CD4-positive, alpha-beta T cell treated with Interleukin-15 for 1 hour (primary cell): Measurements from ENCODE around the gene JAKMIP3.

Source experiments
- DNase-seq: peaks from one replicate; pipeline ENCODE4 v3.0.0-alpha.2; 2020

The JAKMIP3 gene

DNA sequence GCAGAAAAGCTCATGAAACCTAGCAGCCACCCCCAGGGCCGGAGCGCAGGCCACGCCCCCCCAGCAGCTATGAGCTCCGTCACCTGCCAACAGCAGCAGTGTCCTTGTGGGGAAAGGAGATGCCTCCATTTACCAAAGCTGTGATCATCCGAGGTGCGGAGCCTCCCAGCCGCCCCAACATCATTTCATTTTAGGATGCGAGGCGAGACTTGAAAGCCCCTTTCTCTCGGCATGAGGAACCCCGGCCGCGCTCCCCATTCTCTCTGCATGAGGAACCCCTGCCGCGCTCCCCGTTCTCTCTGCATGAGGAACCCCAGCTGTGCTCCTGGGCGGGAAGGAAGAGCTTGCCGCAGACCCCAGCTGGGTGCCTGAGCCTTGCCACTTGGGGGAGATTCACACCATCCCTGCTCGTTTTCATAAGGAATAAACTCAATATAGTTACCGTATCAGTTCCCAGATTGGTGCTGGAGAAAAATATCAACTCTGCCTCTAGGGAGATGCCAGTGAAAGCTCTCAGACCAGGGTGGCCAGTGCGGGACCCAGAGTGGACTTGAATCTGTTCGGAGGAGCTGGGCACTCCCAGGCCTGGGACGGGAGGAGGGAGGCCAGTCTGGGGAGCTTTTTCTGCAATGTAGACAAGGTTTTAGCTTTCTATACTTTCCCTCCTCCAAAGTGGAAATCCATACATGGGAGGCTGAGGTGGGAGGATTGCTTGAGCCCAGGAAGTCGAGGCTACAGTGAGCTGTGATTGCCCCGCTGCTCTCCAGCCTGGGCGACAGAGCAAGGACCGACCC lies 35.0 kb downstream of the JAKMIP3 start:
- DNase-seq: no peak

DNA sequence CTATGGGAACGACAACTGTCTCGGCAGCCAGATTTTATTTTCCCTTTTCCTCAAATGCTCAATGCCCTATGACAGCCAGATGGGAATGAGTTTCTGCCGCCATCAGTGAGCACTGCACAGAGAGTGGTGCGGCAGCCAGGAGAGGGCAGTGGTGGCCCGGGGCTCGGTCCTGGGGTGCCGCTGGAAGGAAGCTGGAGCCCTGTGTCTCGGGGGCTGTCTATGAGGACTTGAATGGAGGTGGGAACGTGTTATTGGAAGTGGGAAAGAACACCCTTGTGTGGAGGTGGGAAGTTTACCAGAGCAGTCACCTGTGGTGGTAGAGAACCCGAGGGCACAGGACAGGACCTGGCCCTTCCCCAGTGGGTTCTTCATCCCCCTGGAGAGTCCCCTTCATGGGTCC lies 35.8 kb downstream of the JAKMIP3 start:
- no peak for DNase-seq

DNA sequence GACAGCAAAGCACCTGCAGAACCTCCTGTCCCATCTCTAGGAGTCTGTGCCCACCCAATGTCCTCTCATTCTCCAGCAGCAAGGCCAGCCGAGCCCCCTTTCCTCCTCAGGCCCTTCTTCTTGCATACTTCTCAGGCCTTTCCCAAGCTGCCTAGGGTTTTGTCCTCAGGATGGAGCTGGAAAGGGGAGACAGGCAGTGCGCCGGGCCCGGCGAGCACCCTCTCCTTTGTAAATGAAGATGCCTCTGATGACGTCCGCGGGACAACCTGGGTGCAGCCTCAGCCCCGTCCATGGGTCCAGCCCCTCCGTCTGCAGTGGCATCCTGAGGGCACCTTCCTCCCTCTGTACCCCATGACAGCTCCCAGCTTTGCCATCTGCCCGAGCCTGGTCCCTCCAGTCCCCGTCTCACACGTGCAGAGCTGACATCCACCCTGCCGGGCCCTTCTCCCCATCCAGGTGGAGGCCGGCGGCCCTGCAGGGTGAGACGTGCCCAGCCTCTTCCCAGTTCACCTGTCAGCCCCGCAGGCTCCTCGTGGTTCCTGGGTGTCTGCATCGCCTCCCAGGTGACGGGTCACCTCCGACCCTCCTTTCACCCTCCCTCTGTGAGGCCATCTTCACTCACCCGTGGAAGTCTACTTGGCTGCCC lies 36.4 kb downstream of the JAKMIP3 start:
- DNase-seq: no peak

DNA sequence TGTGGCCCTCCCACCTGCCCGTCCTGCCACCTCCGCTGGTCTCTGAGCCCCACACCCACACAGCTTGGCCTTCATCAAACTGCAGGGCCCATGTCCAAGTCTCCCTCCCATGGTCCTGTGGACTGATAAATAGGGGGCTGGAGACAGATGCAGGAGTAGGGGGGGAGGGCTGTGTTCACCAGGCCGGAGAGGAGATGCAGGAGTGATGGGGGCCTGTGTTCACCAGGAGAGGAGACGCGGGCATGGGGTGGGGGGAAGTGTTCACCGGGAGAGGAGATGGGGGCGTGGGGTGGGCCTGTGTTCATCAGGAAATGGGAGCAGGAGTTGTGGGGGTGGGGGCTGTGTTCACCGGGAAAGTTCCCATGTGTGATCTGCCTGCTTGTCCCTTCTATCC lies 37.0 kb downstream of the JAKMIP3 start:
- no peak for DNase-seq

DNA sequence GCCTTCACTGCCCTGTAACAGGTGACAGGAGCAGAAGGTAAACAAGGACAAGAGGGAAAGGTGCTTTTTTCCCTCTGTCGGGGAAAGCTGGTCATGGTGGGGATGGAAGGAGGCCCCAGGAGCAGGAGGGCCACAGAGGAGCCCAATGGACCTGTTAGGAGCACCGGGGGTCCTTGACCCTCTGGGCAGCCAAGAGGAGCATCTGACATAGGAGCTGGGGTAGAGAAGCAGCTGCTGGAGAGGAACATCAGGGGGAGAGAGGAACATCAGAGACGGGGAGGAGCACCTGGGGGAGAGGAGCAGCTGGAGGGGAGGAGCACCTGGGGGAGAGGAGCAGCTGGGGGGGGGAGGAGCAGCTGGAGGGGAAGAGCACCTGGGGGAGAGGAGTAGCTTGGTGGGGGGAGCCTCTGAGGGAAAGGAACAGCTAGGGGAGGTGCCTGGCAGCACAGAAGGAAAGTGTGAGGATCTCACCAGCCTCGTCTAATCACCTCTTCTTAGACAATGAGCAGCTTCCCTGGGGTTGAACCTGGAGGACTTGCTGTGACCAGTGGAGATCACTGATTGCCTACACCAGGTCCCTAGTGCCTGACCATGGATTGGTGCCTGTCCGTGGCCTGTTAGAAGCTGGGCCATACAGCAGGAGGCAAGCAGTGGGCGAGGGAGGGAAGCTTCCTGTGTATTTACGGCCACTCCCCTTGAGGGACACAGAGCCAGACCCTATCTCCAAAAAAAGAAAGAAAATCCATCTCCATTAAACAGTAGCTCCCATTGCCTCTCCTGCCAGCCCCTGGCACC lies 37.6 kb downstream of the JAKMIP3 start:
- no peak for DNase-seq

DNA sequence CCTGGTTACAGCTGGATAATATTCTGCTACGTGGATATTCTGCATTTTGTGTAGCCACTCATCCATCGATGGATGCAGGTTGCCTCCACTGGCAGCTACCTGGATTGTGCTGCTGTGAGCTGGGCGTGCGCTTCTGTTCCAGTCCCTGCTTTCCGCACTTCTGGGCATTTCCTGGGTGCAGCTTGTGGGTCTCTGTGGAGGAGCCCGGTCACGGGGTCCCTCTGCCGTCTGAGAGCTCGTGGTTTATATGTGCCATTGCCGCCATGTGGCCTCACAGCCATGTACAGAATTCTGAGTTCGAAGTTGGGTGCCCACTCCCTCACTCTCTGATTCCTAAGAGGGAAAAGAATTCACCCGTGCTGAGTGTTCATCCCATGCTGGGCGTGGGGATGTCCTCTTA lies 38.3 kb downstream of the JAKMIP3 start:
- DNase-seq: no peak

DNA sequence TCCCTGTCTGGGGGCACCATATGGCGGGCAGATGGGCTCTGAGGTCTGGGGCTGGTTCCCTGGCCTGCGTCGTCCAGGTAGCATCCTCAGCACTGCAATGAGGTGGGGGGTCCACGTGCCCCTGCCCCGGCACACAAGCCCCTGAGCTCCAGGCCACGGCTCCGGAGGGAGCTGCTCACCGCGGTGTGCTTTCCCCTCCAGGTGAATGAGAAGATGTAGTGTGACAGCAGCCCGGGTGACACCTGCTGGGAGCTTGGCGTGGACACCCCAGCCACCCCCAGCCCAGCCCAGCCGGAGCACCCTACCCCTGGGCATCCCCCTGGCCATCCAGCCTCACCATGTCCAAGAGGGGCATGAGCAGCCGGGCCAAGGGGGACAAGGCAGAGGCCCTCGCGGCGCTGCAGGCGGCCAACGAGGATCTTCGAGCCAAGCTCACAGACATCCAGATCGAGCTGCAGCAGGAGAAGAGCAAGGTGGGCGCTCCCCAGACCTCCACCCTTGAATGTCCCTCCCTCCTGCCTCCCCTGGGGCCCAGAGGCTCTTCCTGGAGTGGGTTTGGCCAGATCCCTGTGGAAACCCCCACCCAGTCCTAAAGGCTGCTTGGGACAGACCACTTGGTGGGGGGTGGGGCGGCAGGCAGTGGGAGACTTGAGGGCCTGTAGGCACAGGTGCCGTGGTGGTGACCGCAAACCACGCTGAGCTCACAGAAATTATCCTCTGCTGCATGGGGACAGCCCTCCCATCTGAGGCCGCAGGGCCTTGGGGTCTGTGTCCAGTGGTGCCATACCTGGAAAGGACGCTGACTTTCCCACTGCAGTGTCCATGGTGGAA lies 38.9 kb downstream of the JAKMIP3 start:
- DNase-seq: no peak

DNA sequence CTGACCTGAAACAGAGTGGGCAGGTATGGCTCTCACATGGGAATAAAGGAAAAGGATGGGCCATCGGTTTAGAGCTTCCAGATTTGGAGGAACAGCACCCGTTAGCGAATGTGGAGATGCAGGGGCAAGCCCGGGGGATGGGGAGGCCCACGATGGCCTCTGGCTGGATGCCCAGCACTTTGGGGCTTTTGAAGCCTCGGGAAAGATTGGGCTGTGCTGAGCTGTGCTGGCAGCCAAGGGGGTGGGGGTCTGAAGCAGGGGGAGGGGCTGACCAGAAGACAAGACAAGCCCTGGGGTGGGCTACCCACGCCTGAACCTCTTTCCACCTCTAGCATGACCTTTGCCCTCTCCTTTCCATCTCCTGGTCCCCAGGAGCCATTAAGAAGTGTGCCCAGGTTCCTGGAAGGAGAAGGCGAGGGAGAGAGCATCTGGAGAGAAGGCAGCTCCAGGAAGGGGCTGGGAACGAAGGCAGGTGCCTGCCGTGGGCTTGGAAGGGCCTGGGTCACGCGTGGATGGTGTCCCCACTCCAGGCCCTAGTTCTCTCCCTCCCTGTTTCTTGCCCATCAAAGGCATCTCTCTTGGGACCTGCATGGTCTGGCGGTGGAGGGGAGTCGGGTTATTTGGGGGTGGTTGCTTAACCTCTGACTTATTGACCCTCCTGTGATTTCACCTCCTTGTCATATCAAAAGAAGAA lies 39.7 kb downstream of the JAKMIP3 start:
- DNase-seq: no peak

DNA sequence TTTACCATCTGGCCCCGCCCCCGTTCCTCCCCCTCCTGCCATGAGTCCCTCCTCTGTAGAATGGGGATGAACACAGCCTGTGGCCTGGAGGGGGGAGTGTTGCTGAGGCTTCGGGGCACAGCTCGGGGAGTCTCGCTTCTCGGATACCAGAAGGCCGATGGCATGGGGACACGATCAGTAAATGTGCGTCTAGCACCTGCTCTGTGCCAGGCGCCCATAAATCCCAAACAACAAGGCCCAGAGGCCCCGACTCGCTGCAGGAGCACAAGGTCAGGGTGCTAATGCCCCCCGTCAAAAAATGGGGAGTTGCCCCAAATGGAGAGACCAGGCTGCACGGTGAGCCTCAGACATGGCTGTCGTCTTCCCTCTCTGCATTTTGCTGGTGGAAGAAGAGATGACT lies 40.7 kb downstream of the JAKMIP3 start:
- no peak for DNase-seq

DNA sequence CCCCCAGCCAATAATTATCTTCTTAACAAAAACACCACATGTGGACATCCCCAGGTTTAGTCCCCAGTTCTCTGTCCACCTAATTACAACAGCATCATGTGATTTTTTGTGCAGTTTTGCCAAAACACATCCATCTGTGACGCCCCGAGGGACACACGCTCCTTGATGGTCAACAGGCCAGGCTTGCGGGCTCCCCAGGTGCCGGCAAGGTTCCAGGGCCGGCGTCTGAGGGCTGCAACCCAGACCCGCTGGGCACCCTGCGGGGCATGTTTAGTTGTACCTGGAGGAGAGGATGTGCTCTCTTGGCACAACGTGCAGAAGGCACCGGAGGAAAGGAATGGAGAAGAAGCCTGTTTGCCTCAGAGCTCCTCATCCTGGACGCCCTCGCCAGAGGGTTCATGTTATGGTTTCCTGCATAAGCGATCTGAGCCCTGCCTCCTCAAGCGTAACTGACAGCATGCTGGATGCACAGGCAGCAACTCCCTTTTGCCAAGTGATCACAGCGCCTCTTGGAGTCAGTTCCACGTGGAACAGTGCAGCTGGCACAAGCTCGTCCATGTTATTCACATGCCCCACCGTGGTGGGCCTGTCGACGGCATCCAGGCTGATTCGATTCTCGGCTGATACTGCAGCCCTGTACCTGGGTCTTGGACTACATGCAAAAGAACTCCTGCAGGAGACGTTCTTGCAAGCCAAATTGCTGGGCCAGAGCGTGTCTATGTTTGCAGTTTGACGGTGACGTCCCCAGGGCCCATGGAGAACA lies 41.6 kb downstream of the JAKMIP3 start:
- DNase-seq: no peak

DNA sequence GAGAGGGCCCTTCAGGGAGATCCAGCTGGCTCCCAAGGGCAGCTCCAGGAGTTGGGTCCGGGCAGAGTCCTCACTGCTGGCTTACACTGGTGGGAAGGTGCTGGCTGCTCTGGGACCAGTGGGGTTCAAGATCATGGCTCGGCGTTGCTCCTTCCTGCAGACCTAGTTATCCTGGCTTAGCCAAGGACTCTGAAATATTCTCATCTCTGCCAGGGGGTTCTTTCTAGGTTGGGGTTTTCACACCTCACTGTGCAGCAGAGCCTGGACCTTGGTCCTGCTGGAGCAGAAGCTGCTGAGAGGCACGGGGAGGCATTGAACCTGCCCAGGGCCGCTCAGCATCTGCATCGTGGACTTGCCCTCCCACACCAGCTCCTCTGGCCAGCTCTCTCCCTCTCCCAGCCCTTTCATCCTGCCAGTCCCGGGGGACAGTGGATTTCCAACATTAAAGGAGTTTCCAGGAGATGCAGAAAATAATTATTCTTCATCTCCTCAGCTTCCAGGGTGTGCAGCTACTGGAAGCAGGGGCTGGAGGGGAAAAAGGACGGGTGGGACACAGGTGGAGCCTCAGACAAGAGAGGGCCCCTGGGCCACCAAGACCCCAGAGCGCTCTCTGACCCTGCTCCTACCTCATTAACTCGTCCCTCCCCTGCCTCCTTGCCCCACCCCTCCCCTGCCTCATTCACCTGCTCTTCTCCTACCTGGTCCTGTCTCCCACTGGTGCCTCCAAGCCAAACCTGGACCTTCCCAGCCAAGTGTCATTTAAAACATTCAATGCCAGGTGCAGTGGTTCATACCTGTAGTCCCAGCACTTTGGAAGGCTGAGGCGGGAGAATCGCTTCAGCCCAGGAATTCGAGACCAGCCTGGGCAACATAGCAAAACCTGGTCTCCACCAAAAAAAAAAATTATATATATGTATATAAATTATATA lies 42.5 kb downstream of the JAKMIP3 start:
- DNase-seq: no peak

DNA sequence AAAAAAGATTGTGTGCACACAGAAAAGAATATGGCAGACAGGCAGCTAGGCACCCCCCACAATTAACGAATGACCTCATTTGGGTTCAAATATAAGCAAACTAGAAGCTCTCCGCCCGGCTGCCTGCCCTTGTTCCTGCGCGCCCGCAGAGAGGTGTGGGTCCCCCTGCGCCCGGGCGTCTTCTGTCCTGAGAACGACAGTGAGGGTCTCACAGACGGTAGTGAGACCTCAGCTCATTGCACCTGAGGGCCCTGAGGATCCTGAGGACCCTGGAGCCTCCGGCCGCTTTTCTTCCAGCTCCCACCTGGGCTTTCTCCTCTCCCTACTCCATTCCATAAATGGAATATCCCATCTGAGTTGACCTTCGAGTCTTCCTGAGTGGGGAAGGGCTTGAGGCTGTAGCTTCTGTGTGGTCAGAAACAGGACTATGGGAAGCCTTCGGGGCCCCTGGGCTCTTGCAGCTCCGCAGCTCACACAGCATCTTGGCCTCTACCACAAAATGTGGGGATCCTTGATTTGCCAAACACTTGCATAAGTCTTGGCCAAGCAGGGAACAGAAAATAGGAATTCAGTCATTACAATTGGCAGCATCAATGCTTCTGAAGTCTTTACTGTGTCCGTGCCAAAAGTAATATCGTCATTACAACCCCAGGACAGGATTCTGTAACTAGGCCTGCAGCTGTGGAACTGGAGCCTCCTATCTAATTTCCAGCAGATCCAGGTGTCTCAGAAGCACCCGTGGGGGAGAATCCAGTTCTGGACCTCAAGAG lies 43.8 kb downstream of the JAKMIP3 start:
- DNase-seq: no peak

DNA sequence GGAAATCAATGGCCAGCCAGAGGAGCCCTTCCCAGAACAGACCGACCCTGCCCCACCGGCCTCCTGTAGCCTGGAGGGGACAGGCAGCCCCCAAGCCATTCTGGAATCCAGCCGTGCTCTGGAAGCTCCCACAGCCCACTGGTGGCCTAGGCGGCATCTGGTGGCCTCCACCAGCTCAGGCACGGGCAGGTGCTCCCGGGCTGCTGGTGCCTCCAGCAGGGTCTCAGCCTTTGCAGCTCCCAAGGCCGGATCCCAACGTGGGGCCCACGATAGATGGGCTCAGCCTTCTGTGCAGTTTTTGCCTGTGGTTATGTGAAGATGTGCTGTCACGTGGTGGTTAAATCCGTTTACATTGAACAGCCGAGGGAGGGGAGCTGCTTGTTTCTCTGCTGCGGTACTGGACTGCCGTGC lies 44.4 kb downstream of the JAKMIP3 start:
- no peak for DNase-seq

DNA sequence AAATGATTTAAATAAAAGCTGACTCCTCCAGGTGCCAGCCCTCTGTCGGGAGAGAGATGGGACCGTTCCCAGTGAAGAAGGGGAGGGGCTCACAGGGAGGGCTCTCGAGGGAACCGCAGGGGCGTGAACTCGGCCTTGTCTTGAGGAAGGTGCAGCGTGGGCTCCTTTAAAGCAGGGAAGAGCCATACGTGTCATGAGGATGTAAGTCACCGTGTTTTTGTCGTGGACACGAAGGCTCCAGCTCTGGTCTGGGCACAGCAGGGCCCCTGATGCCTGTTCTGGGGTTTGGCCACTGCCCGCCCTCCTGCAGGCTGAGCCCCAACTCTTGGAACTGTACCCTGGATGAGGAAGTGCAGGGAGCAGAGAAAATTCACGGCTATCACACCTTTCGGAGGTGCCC lies 45.0 kb downstream of the JAKMIP3 start:
- no peak for DNase-seq

DNA sequence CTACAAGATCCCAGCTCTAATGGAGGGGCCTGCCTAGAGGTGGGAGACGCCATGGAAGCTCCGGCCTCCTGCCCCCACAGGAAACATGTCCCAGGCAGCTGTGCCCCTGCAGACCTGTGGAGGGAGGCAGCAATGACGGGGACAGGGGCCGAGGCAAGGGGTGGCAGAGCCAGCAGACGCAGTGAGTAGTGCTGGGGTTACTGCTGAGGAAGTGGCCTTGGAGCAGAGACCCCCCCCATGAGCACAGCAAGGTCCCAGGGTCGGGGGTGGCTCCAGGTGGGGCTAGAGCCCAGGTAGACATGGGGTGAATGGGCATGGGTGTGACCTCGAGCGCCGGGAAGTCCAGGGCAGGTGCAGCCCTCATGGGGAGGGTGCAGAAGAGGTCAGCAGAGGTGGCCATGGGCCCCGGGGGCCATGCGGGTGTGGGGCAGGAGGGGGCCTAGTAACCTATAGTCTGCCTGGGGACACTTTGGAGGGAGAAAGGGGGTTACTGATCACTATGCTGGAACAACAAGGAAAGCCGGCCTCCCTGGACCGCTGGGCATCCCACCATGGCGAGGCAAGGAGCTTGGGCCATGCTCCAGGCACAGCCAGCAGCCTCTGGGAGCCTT lies 45.5 kb downstream of the JAKMIP3 start:
- no peak for DNase-seq

DNA sequence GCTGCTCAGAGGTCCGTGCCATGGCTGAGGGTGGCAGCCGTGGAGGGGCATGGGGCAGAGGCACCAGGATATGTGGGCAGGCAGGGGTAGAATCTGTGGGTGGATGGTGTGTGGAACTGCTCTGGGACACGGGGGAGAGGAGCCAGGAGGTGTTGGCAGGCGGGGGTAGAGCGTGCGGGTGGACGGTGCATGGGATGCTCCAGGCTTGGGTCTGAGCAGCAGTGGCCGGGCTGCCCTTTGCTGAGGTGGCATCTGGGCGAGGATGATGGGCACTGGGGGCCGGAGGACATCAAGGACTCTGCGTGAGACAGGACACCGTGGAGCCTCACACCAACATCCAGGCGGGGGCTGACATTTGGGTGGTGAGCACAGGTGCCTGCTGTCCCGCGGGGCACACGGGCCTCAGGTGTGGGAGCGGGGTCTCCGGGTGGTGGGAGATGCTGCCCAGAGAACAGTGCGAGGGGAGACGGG lies 46.2 kb downstream of the JAKMIP3 start:
- no peak for DNase-seq

DNA sequence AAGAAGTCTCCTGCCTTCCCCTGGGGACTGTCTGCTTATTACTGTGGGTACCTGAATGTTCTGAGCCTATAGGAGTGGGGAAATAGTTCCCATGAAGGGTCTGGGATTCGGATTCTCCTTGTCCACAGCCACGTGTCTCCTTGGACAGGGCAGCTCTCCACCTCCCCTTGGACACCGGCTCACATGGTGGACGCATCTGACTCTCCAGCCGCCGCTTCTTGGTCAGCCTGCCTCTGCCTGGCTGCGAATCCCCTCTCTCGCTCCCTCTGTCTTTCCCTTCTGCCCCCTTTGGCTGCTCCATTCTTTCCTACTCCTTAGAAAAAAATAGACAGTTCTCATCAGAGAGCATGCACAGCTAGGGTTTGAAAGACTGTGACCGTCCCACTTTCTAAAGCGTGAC lies 46.9 kb downstream of the JAKMIP3 start:
- DNase-seq: no peak

DNA sequence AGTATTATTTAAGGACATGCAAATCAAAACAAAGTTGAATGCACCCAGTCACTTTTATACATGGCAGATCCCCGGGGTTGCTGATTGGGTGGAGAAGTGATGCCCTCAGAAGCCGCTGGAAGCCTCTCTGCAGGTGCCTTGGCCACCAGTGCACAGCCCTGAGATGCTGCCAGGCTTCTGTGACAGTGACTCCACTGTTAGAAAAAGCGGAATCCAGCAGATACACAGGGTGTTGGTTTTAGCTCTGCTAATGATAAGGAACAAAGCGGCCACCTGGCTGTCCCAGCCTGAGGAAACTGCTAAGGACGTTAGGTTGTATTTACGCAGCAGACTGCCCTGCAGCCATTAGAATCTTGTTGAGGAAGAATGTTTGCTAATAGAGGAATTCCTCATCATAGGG lies 47.5 kb downstream of the JAKMIP3 start:
- no peak for DNase-seq

DNA sequence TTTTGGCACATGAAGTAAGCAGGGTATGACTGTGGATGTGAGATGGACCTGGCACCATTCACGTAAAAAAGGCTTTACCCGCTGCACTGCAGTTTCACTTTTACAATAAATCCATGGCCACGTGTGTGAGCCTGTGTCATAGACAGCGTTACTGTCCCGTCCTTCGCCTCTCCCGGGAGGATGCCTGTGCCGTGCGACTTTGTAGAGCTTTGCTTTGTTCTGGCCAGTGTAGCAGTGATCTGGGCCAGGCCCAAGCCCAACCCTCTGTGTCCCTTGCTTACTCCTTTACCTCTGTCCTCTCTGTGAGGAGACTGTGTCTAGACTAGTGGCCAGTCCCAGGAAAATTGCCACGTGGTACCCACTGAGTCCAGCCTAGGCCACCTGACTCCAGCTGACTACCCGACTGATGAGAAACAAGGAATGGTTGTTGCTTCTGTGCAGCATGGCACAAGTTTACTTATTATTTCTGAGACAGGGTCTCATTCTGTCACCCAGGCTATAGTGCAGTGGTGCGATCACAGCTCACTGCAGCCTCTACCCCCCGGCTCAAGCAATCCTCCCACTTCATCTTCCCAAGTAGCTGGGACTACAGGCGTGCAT lies 48.1 kb downstream of the JAKMIP3 start:
- DNase-seq: no peak
